Chondrocyte (in vitro differentiated cells): ENCODE data around the gene SLC22A4. TPM values are rescaled to one million over a fixed set of nuclear protein-coding genes. Genes with fewer than 3 reads are reported as not detected.

Experiments used
- DNase-seq: peaks from one replicate; pipeline ENCODE4 v3.0.0; 2021; ENCODE audit warnings: mixed read lengths, low spot score
- H3K27ac Mint-ChIP-seq: one replicate; pipeline ENCODE4 v1.8.0; 2021; ENCODE audit warnings: mild to moderate bottlenecking, moderate library complexity, mixed read lengths; ENCODE audit not compliant: unreplicated experiment
- H3K27me3 Mint-ChIP-seq: 2 replicates; pipeline ENCODE4 v1.8.0; 2021; ENCODE audit warnings: low read depth, mixed read lengths
- H3K36me3 Mint-ChIP-seq: 2 replicates; pipeline ENCODE4 v1.8.0; 2021; ENCODE audit warnings: low read depth, mixed read lengths
- H3K4me1 Mint-ChIP-seq: 2 replicates; pipeline ENCODE4 v1.8.0; 2021; ENCODE audit warnings: low read depth, mild to moderate bottlenecking, mixed read lengths
- H3K4me3 Mint-ChIP-seq: one replicate; pipeline ENCODE4 v1.8.0; 2021; ENCODE audit warnings: mild to moderate bottlenecking, moderate library complexity, mixed read lengths; ENCODE audit not compliant: unreplicated experiment
- H3K9me3 Mint-ChIP-seq: 2 replicates; pipeline ENCODE4 v1.8.0; 2021; ENCODE audit warnings: low read depth, mixed read lengths
- CTCF ChIP-seq: fragments of 200-600 bp; sonication (generic); IDR thresholded peaks from 2 replicates; pipeline ENCODE4 v1.5.0; 2021; ENCODE audit warnings: antibody characterized with exemption, mild to moderate bottlenecking, moderate library complexity
- microRNA-seq: library from miRNA; unstranded; fragments of <30 nt; microRNA quantifications from one replicate; pipeline ENCODE4 v1.2.0, GENCODE V29; 2020; ENCODE audit warnings: borderline number of aligned reads
- total RNA-seq: library from RNA; stranded (reverse); gene quantifications from 3 replicates; pipeline ENCODE4 v1.2.1, GENCODE V29; 2021

The SLC22A4 gene
- total RNA-seq, 1 donor from 2014 or later: 4.2 TPM

GRCh38 chr5:132391870-132392269 lies 97.7 kb downstream of the SLC22A4 start:
- Mint-ChIP-seq H3K4me1 (peaks cover 46% of the 10 kb centered on the region), H3K4me3 (no peak overlapping the region), H3K27ac (no peak overlapping the region), H3K27me3 (no peaks in the 10 kb centered on the region), H3K36me3 (peaks cover 20% of the 10 kb centered on the region), H3K9me3 (no peaks in the 10 kb centered on the region)
- no peak for DNase-seq
- TF ChIP-seq CTCF: no peak

GRCh38 chr5:132392411-132392810 lies 98.2 kb downstream of the SLC22A4 start:
- H3K27me3 Mint-ChIP-seq: no peaks in the 10 kb centered on the region
- no peak for DNase-seq
- TF ChIP-seq CTCF: no peak
- peaks cover 20% of the 10 kb centered on the region for H3K36me3 Mint-ChIP-seq
- H3K4me1 Mint-ChIP-seq: peaks cover 40% of the 10 kb centered on the region
- no peak overlapping the region for H3K27ac Mint-ChIP-seq
- H3K4me3 Mint-ChIP-seq: no peak overlapping the region
- H3K9me3 Mint-ChIP-seq: no peaks in the 10 kb centered on the region

GRCh38 chr5:132392978-132393825 lies 99.0 kb downstream of the SLC22A4 start:
- peaks cover 20% of the 10 kb centered on the region for H3K36me3 Mint-ChIP-seq
- no peaks in the 10 kb centered on the region for H3K27me3 Mint-ChIP-seq
- no peaks in the 10 kb centered on the region for H3K9me3 Mint-ChIP-seq
- peaks cover 32% of the 10 kb centered on the region for H3K4me1 Mint-ChIP-seq
- no peak for TF ChIP-seq CTCF
- no peak for DNase-seq
- H3K27ac Mint-ChIP-seq: no peak overlapping the region
- no peak overlapping the region for H3K4me3 Mint-ChIP-seq

Small RNA genes within 50 kb of the gene (microRNA-seq; reads per million reads assigned to microRNA genes)
- not detected for gene MIR3936

Other genes starting within 250 kb of the SLC22A4 start
- not detected in 3 replicates for gene IL3, start 233.7 kb upstream of the SLC22A4 start, total RNA-seq
- gene CSF2, start 220.6 kb upstream of the SLC22A4 start, total RNA-seq: not detected in 3 replicates
- gene P4HA2, start 66.5 kb upstream of the SLC22A4 start, total RNA-seq: 261 to 304 TPM (median 302 TPM) in 3 replicates
- gene PDLIM4, start 36.7 kb upstream of the SLC22A4 start, total RNA-seq: 55.1 to 97.8 TPM (median 59.2 TPM) in 3 replicates
- 6.1 to 7.1 TPM (median 6.6 TPM) in 3 replicates for gene SLC22A5, start 75.3 kb downstream of the SLC22A4 start, total RNA-seq
- gene IRF1, start 196.4 kb downstream of the SLC22A4 start, total RNA-seq: 10.8 to 17.8 TPM (median 16.3 TPM) in 3 replicates
- gene IL5, start 249.1 kb downstream of the SLC22A4 start, total RNA-seq: not detected in 3 replicates